Ishikawa (cell line): ENCODE results near the gene PSTPIP2.

ENCODE experiments used
- CEBPB ChIP-seq: IDR thresholded peaks from 2 replicates; pipeline ENCODE4 v1.6.1; 2012
- CREB1 ChIP-seq: IDR thresholded peaks from 2 replicates; pipeline ENCODE4 v1.6.1; 2012; ENCODE audit warnings: low read depth
- EGR1 ChIP-seq: IDR thresholded peaks from 2 replicates; pipeline ENCODE4 v1.6.1; 2012
- EP300 ChIP-seq: IDR thresholded peaks from 2 replicates; pipeline ENCODE4 v1.6.1; 2012; ENCODE audit warnings: borderline replicate concordance
- FOXM1 ChIP-seq: IDR thresholded peaks from 2 replicates; pipeline ENCODE4 v1.6.1; 2012; ENCODE audit warnings: low read depth, borderline replicate concordance
- NFIC ChIP-seq: IDR thresholded peaks from 2 replicates; pipeline ENCODE4 v1.6.1; 2012
- RAD21 ChIP-seq: IDR thresholded peaks from 2 replicates; pipeline ENCODE4 v1.6.1; 2012; ENCODE audit warnings: low read depth
- REST ChIP-seq: IDR thresholded peaks from 2 replicates; pipeline ENCODE4 v1.6.1; 2012; ENCODE audit warnings: low read depth, mild to moderate bottlenecking
- TAF1 ChIP-seq: IDR thresholded peaks from 2 replicates; pipeline ENCODE4 v1.6.1; 2012; ENCODE audit warnings: low read depth, mild to moderate bottlenecking
- TCF12 ChIP-seq: IDR thresholded peaks from 2 replicates; pipeline ENCODE4 v1.6.1; 2012; ENCODE audit warnings: low read depth
- TEAD4 ChIP-seq: IDR thresholded peaks from 2 replicates; pipeline ENCODE4 v1.6.1; 2012
- YY1 ChIP-seq: IDR thresholded peaks from 2 replicates; pipeline ENCODE4 v1.6.1; 2012; ENCODE audit warnings: low read depth
- ZBTB7A ChIP-seq: IDR thresholded peaks from 2 replicates; pipeline ENCODE4 v1.6.1; 2012; ENCODE audit warnings: low read depth
- TF ChIP-seq, protein P1 (sequence below): IDR thresholded peaks from 2 replicates; pipeline ENCODE4 v1.6.1; 2012
- TF ChIP-seq, protein P2 (sequence below): IDR thresholded peaks from 2 replicates; pipeline ENCODE4 v1.6.1; 2012

Gene PSTPIP2

GRCh38 chr18:45995461-45995860, 76.6 kb downstream of the PSTPIP2 start:
- TF ChIP-seq, protein P1, sequence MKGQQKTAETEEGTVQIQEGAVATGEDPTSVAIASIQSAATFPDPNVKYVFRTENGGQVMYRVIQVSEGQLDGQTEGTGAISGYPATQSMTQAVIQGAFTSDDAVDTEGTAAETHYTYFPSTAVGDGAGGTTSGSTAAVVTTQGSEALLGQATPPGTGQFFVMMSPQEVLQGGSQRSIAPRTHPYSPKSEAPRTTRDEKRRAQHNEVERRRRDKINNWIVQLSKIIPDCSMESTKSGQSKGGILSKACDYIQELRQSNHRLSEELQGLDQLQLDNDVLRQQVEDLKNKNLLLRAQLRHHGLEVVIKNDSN: no peak
- TF ChIP-seq NFIC (no peak), EGR1 (no peak)

DNA sequence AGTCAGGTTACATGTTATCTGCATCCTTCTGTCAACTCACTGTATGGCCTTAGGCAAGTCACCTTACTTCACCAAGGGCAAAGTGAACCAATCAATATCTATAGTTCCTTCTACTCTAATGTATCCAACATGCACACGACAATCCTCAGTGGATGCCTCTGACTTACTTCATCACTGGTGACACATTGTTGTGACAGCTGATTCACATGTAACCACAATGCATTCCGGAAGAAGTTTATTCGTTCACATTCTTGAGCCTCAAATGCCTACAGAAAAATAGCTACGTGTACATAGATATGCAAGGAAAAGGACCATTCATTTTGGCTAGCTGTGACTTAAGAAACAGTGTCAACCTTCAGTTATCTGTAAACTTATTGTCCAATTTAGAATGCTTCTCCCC, 78.6 kb downstream of the PSTPIP2 start:
- TF ChIP-seq, protein P1: no peak
- TF ChIP-seq TEAD4 (no peak), REST (no peak), FOXM1 (no peak), RAD21 (no peak), EP300 (no peak), NFIC (no peak), ZBTB7A (no peak), CEBPB (no peak), EGR1 (no peak), TAF1 (no peak), TCF12 (no peak)
- TF ChIP-seq, protein P2, sequence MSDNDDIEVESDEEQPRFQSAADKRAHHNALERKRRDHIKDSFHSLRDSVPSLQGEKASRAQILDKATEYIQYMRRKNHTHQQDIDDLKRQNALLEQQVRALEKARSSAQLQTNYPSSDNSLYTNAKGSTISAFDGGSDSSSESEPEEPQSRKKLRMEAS: no peak

GRCh38 chr18:45991788-45992187, 80.3 kb downstream of the PSTPIP2 start:
- TF ChIP-seq TAF1 (no peak), EGR1 (no peak), TCF12 (no peak), EP300 (no peak), REST (no peak), RAD21 (no peak), FOXM1 (no peak), TEAD4 (no peak), CEBPB (no peak), NFIC (no peak), CREB1 (no peak), ZBTB7A (no peak), YY1 (no peak)
- TF ChIP-seq, protein P2: no peak
- TF ChIP-seq, protein P1: no peak

DNA sequence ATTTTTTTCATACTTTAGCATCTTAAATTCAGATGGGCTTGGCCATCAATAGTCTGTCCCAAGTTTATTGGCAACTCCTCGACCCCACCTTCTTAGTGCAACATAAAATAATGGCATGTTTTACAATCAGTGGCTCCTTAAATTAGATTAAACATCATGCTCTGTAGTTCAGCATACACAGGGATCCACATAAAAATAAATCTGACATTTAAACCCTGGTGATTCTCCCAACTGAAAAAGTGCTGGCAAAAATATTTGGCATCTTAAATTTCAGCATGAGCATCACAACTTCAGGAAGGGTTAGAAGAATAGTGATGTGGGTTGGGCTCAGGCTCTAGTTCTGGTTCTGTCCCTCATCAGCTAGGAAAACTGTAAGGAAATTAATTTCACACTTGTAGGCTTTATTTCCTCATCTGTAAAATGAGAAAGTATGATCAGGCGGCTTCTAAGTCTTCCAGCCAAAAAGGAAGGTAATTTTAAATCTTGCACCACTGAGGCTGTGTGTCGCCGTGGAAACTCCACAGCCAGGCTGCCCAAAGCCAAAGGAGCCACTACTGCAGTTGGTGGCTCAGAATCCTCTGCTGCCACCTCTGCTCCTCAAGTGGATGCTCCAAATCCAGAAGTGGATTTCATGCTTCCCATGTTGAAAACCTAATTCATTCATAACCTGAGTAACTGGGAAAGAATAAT, 87.4 kb downstream of the PSTPIP2 start:
- TF ChIP-seq YY1 (no peak), FOXM1 (no peak), TCF12 (no peak), TEAD4 (no peak), NFIC (no peak), CEBPB (no peak), CREB1 (no peak), ZBTB7A (no peak), TAF1 (no peak), EGR1 (no peak), RAD21 (no peak), REST (no peak), EP300 (no peak)
- TF ChIP-seq, protein P1: no peak
- TF ChIP-seq, protein P2: no peak
